ENCODE data around the gene PLA2G2D. TPM values are rescaled to one million over a fixed set of nuclear protein-coding genes. Genes with fewer than 3 reads are reported as not detected.

The PLA2G2D gene
- total RNA-seq, 6 donors from 2014 or later, result 0.13 to 0.29 TPM; not detected in 4

DNA sequence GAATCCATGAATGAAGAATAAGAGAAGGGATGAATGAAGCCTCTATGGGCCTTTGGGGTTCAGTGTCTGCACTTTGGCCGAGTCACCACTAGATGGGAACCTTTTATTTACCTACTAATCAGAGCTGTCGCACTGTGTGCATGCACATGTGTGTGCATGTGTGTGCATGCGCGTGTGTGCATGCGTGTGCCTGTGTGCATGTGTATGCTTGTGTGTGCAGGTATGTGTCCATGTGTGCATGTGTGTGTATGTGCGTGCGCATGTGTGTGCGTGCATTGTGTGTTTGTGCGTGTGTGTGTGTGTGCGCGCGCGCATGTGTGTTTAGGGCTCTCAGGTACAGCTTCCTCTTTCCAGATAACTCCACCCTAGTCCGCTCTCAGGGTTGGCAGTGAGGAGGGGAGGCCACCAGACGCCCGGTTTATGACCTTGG lies 46.2 kb upstream of the PLA2G2D start:
- H3K27ac ChIP-seq, result no peak overlapping the region
- DNase-seq (no peak), ATAC-seq (ENCODE audit: low FRiP score in 2 of 2) (no peak)
- TF ChIP-seq POLR2AphosphoS5 (IDR thresholded peaks at IDR 0.05), result no peak
- TF ChIP-seq, protein P1, sequence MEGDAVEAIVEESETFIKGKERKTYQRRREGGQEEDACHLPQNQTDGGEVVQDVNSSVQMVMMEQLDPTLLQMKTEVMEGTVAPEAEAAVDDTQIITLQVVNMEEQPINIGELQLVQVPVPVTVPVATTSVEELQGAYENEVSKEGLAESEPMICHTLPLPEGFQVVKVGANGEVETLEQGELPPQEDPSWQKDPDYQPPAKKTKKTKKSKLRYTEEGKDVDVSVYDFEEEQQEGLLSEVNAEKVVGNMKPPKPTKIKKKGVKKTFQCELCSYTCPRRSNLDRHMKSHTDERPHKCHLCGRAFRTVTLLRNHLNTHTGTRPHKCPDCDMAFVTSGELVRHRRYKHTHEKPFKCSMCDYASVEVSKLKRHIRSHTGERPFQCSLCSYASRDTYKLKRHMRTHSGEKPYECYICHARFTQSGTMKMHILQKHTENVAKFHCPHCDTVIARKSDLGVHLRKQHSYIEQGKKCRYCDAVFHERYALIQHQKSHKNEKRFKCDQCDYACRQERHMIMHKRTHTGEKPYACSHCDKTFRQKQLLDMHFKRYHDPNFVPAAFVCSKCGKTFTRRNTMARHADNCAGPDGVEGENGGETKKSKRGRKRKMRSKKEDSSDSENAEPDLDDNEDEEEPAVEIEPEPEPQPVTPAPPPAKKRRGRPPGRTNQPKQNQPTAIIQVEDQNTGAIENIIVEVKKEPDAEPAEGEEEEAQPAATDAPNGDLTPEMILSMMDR (IDR thresholded peaks at IDR 0.05), result peak in 3 of 6 experiments; percentile 4 to 23 (median 16)
- no peak for TF ChIP-seq POLR2A (IDR thresholded peaks at IDR 0.05)
- TF ChIP-seq EP300 (IDR thresholded peaks at IDR 0.05), result no peak
- H3K27me3 ChIP-seq, result no peaks in the 10 kb centered on the region
- H3K9me3 ChIP-seq, result peaks cover 5 to 17% (median 15%) of the 10 kb centered on the region in 4 donors
- no peaks in the 10 kb centered on the region for H3K36me3 ChIP-seq
- H3K4me1 ChIP-seq, result peaks cover 0 to 15% (median 10%) of the 10 kb centered on the region in 4 donors
- H3K4me3 ChIP-seq, result no peak overlapping the region
- 77 to 89% methylated on average over 14 to 16 of the region's 16 CpGs for whole genome bisulfite sequencing, 2 donors

DNA sequence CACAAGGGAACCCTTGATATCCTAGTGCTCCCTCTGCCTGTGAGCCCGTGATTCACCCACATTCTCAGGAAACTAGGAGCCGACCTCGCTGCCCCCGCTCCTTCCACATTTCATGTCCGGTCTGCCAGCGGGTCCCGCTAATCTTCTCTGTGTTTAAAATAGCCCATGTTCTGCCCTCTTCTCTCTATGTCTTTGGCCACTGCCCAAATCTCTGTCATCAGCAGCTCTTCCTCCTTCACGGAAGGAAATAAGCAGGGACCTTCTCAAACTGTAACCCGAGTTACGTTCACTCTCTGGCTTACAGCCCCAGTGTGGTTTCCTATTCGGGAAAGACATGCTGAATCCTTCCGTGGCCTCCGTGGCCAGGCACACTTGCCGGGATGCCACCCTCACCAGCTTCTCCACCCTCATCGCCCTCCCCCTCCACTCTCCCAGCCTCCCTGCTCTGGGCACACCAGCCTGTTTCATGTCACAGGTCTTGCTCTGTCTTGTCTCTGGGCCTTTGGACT lies 45.4 kb upstream of the PLA2G2D start:
- no peaks in the 10 kb centered on the region for H3K27me3 ChIP-seq
- WGBS, 2 donors, result 35 to 57% methylated on average over 15 of the region's 15 CpGs
- ATAC-seq (ENCODE audit: low FRiP score in 2 of 2), result peak in 1 of 2 donors; percentile 63
- TF ChIP-seq, protein P1 (IDR thresholded peaks at IDR 0.05), result no peak
- TF ChIP-seq POLR2A (IDR thresholded peaks at IDR 0.05), result no peak
- TF ChIP-seq EP300 (IDR thresholded peaks at IDR 0.05), result no peak
- peak in 1 of 2 donors; percentile 8 for TF ChIP-seq POLR2AphosphoS5 (IDR thresholded peaks at IDR 0.05)
- peaks cover 0 to 15% (median 10%) of the 10 kb centered on the region in 4 donors for H3K4me1 ChIP-seq
- H3K36me3 ChIP-seq, result no peaks in the 10 kb centered on the region
- H3K9me3 ChIP-seq, result peaks cover 13 to 25% (median 22%) of the 10 kb centered on the region in 4 donors
- peak overlapping the region in 1 of 4 donors; percentile 27 for H3K27ac ChIP-seq
- DNase-seq, result peak in 1 of 2 donors; percentile 34
- no peak overlapping the region for H3K4me3 ChIP-seq

DNA sequence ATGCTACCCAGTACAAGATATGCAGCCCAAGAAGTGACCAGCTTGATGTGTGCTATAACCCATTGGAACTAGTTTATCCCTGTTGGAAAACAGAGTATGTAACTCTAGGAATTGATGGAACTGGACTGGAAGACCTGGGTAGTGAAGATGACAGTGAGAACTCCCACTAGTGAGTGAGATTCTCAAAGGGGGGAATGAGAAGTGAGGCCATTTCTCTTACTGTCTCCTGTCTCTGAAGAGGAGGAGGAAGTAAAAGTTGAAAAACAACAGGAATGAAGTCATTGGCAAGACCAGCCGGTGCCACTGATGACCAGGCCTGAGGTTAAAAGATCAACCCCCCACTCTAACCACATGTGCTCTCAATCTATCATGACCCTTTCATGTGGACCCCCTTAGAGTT lies 40.7 kb upstream of the PLA2G2D start:
- Histone ChIP-seq H3K36me3 (no peaks in the 10 kb centered on the region), H3K4me3 (no peak overlapping the region), H3K27me3 (no peaks in the 10 kb centered on the region), H3K9me3 (peaks cover 18 to 42% (median 38%) of the 10 kb centered on the region in 4 donors), H3K27ac (no peak overlapping the region), H3K4me1 (peaks cover 0 to 9% (median 6%) of the 10 kb centered on the region in 4 donors)
- no peak for TF ChIP-seq POLR2AphosphoS5 (IDR thresholded peaks at IDR 0.05)
- TF ChIP-seq POLR2A (IDR thresholded peaks at IDR 0.05), result no peak
- WGBS, 2 donors, result 59 to 75% methylated on average over 1 of the region's 1 CpG
- no peak for DNase-seq
- no peak for ATAC-seq (ENCODE audit: low FRiP score in 2 of 2)

DNA sequence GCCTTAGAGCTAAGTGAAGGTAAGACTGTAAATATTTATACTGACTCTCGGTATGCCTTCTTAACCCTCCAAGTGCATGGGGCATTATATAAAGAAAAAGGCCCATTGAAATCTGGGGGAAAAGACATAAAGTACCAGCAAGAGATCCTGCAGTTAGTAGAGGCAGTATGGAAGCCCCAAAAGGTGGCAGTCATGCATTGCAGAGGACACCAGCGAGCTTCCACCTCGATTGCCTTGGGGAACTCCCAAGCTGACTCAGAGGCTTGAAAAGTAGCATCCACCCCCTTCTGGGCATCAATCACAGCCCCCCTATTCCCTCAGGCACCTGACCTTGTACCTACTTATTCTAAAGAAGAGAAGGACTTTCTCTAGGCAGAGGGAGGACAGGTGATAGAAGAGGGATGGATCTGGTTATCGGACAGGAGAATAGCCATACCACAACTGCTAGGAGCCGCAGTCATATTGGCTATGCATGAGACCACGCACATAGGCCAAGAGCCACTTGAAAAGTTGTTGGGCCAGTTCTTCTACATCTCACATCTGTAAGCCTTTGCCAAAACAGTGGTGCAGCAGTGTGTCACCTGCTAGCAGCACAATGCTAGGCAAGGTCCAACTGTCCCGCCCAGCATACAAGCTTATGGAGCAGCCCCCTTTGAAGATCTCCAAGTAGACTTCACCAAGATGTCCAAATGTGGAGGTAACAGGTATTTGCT lies 39.2 kb upstream of the PLA2G2D start:
- H3K27me3 ChIP-seq, result no peaks in the 10 kb centered on the region
- no peak overlapping the region for H3K27ac ChIP-seq
- H3K4me1 ChIP-seq, result peaks cover 4 to 11% (median 10%) of the 10 kb centered on the region in 4 donors
- H3K9me3 ChIP-seq, result peaks cover 18 to 42% (median 38%) of the 10 kb centered on the region in 4 donors
- ATAC-seq (ENCODE audit: low FRiP score in 2 of 2), result no peak
- no peak overlapping the region for H3K4me3 ChIP-seq
- no peak for DNase-seq
- TF ChIP-seq POLR2AphosphoS5 (IDR thresholded peaks at IDR 0.05), result no peak
- TF ChIP-seq, protein P1 (IDR thresholded peaks at IDR 0.05), result no peak
- no peak for TF ChIP-seq EP300 (IDR thresholded peaks at IDR 0.05)
- no peak for TF ChIP-seq POLR2A (IDR thresholded peaks at IDR 0.05)
- 71 to 87% methylated on average over 7 of the region's 7 CpGs for WGBS, 2 donors
- no peaks in the 10 kb centered on the region for H3K36me3 ChIP-seq

DNA sequence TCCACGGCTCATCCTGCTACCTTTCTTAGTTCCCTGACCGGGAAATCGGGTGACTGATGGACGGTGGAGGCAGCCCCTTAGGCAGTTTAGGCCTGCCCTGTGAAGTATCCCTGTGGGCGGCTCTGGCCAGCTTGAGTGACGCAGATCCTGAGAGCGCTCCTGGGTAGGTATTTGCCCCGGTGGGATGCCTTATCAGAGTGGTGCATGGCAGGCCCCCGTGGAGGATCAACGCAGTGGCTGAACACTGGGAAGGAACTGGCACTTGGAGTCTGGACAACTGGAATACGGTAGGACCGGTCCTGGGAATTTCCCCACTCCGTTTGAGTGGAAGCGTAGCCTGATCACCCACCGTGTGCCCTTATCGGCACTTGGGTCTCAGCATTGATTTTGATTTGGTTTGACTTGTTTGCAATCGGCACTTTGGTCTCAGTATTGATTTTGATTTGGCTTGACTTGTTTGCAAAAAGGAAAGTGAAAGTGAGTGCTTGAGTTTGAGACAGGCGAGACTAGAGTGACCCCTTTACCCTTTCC lies 35.0 kb upstream of the PLA2G2D start:
- TF ChIP-seq EP300 (IDR thresholded peaks at IDR 0.05), result no peak
- no peak for TF ChIP-seq POLR2A (IDR thresholded peaks at IDR 0.05)
- no peak for TF ChIP-seq POLR2AphosphoS5 (IDR thresholded peaks at IDR 0.05)
- TF ChIP-seq, protein P1 (IDR thresholded peaks at IDR 0.05), result no peak
- Histone ChIP-seq H3K36me3 (no peaks in the 10 kb centered on the region), H3K27me3 (no peaks in the 10 kb centered on the region), H3K4me3 (peak overlapping the region in 3 of 4 donors; percentile 15 to 32 (median 20)), H3K9me3 (peaks cover 2 to 15% (median 11%) of the 10 kb centered on the region in 4 donors), H3K27ac (peak overlapping the region; percentile 2 to 78 (median 20)), H3K4me1 (peaks cover 18 to 28% (median 26%) of the 10 kb centered on the region in 4 donors)
- ATAC-seq (ENCODE audit: low FRiP score in 2 of 2) (no peak), DNase-seq (no peak)
- 68% methylated on average over 12 to 17 of the region's 18 CpGs for WGBS, 2 donors

Measured in upper lobe of left lung (tissue), 6 donors.